Kidney capillary endothelial cell (primary cell): Measurements from ENCODE around the gene LAG3.
A peak's percentile ranks its signal among the peaks of the same experiment; 100 is the strongest.

ENCODE experiments used
- DNase-seq: peaks from one replicate; pipeline ENCODE4 v3.0.0-alpha.2; 2018; ENCODE audit warnings: low spot score

Gene LAG3

GRCh38 chr12:6790496-6791150 lies 18.3 kb downstream of the LAG3 start:
- no peak for DNase-seq

DNA sequence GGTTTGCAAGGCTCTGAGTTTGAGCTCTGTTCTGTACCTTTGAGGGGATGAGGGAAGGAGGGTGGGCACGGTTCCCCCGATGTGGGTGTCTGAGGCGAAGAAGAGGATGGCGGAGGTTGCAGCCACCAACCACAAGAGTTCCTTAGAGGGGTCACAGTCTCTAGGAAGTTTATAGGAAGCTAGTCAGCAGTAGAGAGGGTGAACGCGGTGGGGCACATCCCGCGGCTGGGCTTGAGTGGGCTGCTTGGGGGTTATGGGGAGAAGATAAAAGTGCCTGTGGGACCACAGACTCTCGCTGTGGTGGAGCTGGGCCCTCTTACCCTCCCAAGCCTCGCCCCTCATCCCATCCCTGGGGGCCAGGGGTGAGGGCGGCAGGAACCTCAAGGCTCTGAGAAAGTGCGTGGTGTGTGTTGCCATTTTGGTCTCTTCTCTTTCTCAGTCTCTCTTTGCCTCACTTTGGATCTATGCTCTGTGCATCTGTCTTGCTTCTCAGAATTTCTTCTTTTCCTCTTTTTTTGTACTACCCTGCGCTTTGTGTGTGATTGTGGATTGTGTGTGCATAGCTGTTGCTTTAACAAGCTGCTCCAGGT lies 19.7 kb downstream of the LAG3 start:
- no peak for DNase-seq

- DNase-seq = no peak
Measured at GRCh38 chr12:6792522-6793201, 20.3 kb downstream of the LAG3 start.

DNA sequence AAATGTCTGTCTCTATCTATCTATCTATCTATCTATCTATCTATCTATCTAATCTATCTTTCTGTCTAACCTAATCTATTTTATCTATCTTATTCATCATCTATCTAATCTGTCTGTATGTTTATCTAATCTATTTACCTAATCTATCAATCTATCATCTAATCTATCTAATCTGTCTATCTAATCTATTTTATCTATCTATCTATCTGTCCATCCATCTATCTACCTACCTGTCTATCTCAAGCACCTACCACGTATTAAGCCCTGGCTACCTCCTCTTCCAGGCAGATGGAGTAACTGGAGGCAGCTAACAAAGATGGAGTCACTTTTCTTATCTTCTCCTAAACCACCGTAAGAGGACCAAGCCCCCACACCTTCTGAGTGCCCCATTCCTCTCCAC lies 22.8 kb downstream of the LAG3 start:
- no peak for DNase-seq

- no peak for DNase-seq
Measured at GRCh38 chr12:6796576-6796975, 24.3 kb downstream of the LAG3 start.

DNA sequence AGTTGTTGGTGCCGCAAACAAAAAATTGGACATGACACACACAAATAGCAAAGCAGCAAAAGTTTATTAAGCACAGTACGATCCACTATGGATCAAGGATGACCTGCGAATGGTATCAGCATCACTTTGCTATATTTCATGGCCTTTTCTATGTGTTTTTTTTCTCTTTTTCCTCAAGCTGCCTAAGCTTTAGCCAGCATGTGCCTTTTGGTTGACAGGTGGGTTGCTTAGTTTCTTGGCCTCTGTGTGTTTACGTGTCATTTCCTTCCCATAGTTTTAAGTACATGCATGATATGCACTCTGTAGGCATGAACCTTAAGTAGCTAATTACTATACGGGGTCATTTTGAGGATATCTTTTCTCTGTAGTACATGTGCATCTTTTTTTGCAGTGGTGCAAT lies 26.8 kb downstream of the LAG3 start:
- no peak for DNase-seq

DNA sequence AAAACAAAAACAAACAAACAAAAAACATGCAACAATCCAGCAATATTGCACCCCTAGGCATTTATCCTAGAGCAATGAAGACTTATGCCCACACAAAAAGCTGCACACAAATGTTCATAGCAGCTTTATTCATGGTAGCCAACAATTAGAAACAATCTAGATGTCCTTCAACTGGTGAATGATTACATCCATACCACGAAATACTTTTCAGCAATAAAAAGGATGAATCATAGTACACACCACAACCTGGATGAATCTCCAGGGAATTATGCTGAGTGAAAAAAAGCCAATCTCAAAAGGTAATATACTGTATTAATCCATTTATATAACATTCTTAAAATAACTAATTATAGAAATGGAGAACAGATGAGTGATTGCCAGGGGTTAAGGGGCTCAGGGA lies 34.9 kb downstream of the LAG3 start:
- no peak for DNase-seq

- no peak for DNase-seq
Measured at GRCh38 chr12:6809056-6809455, 36.7 kb downstream of the LAG3 start.

DNA sequence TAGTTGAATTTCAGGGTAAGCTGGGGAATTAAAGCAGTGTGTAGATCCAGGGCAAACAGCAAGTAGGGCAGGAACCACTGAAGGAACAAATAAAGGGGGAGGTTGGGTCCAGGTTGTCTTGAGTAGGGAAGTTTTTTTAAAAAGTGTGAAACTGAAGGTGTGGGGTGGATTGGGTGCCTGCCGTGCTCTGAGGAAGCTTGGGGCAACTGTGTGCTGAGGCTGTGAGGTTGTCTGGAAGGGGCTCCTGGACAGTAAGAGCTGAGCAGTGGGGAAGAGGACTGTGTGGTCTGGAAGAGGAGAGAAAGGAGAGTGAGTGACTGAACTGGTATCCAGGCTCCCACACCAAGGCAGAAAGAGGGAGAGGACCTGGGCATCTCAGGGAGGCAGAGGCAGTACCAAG lies 38.4 kb downstream of the LAG3 start:
- DNase-seq = no peak

DNA sequence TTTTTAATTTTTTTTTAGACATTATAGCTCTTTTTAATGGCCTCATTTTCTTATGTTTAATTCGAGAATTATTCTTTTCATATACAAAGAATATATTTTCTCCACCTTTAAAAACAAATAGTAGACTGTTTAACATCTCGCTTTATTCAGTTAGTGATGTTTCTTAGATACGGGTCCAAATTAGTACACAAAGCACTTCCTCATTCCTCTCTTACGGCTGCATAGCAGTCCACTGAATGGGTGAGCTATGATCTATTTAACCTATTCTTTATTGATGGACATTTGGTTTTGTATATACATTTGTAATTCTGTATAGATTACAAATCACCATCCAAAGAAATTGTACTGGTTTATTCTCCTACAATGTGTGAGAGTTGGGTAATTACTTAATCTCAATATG lies 41.0 kb downstream of the LAG3 start:
- DNase-seq = no peak

- no peak for DNase-seq
Measured at GRCh38 chr12:6816598-6816997, 44.3 kb downstream of the LAG3 start.

GRCh38 chr12:6817098-6817497 lies 44.8 kb downstream of the LAG3 start:
- DNase-seq = no peak

DNA sequence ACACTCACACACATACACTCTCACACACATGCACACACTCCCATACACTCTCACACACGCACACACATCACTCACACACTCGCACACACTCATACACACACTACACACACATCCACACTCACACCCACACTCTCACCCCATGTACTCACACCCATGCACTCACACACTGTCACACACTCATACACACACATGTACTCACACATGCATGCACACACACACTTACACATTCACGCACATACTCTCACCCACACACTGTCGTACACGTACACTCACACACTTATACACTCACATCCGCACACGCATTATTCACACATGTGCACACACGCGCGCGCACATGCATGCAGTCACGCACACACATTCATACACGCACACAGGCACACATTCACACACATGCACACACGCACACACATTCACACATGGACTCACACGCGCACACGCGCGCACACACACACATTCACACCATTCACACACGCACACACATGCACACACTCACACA lies 45.4 kb downstream of the LAG3 start:
- no peak for DNase-seq

GRCh38 chr12:6818222-6818621 lies 45.9 kb downstream of the LAG3 start:
- DNase-seq = no peak

DNA sequence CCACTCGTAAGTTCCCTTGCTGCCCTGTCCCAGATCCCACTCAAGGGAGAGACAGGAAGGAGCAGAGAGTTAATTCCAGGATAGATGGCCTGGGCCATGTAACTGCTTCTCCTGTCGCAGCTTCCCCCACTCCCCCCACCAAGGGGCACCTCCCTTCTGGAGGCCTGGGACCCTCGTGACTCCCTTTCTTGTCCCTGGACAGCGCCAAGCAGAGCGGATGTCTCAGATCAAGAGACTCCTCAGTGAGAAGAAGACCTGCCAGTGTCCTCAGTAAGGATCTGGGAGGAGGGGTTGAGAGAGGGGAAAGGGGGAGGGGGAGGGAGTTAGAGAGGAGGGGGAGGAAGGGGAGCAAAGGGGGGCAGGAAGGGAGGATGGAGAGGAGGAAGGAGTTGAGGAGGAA lies 46.3 kb downstream of the LAG3 start:
- no peak for DNase-seq

DNA sequence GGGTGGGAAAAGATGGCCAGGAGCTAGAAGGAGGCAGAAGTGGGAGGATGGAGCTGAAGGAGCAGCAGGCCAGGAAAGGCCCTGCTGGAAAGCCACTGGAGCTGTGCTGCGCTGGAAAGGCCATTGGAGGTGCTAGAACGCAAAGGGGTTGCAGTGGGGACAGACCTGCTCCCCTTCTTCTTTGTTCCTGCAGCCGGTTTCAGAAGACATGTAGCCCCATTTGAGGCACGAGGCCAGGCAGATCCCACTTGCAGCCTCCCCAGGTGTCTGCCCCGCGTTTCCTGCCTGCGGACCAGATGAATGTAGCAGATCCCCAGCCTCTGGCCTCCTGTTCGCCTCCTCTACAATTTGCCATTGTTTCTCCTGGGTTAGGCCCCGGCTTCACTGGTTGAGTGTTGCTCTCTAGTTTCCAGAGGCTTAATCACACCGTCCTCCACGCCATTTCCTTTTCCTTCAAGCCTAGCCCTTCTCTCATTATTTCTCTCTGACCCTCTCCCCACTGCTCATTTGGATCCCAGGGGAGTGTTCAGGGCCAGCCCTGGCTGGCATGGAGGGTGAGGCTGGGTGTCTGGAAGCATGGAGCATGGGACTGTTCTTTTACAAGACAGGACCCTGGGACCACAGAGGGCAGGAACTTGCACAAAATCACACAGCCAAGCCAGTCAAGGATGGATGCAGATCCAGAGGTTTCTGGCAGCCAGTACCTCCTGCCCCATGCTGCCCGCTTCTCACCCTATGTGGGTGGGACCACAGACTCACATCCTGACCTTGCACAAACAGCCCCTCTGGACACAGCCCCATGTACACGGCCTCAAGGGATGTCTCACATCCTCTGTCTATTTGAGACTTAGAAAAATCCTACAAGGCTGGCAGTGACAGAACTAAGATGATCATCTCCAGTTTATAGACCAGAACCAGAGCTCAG lies 47.0 kb downstream of the LAG3 start:
- DNase-seq = peak; percentile 38

DNA sequence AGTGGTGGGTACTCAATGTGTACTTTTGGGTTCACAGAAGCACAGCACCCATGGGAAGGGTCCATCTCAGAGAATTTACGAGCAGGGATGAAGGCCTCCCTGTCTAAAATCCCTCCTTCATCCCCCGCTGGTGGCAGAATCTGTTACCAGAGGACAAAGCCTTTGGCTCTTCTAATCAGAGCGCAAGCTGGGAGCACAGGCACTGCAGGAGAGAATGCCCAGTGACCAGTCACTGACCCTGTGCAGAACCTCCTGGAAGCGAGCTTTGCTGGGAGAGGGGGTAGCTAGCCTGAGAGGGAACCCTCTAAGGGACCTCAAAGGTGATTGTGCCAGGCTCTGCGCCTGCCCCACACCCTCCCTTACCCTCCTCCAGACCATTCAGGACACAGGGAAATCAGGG lies 47.8 kb downstream of the LAG3 start:
- no peak for DNase-seq

GRCh38 chr12:6821591-6822425 lies 49.5 kb downstream of the LAG3 start, which contains the start of gene GPR162:
TSS of gene GPR162 (plus strand) at chr12:6821821. CDS start at chr12:6823899, 2,078 bp downstream.
- no peak for DNase-seq

- DNase-seq = no peak
Measured at GRCh38 chr12:6822426-6823135, 50.3 kb downstream of the LAG3 start.

DNA sequence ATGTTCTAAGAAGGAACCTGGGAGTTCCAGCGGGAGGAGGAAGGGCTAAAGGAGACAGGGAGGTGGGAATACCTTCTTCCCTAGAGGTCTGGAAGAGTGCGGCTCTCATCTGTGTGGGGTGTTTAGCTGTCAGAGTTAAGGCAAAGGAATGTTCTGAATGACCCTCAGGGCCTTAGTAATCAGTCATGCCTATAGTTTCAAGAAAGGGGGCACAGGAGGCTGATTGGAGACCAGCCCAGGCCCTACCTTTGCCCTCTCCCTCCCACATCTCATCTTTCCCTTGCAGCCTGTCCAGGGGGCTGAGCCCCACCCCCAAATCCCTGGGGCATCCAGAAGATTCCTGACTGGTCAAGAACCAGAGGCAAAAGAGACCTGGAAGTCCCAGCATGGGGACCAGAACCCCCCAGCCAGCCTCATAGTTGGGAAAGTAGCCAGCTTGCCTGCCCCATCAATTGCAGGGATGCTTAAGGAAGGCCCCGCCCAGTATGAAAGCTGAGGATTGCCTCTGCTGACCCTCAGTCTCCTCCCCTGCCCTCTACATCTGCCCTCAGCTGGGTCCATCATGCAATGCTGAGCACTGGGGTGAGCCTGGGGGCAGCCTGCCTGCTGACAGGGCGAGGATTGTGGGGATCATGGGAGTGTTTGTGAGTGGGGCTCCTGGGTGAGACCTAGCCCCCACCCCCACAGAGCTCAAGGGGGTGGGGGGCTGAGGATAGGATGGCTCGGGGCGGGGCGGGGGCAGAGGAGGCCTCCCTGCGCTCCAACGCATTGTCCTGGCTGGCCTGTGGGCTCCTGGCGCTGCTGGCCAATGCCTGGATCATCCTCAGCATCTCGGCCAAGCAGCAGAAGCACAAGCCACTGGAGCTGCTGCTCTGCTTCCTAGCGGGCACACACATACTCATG lies 51.1 kb downstream of the LAG3 start:
- DNase-seq = no peak
